ENCODE measurements around the gene LRRFIP2.

The LRRFIP2 gene

GRCh38 chr3:37025561-37026335 lies 148.6 kb downstream of the LRRFIP2 start:
- Histone ChIP-seq H3K4me1 (ENCODE audit: insufficient read depth, low read length) (no peaks in the 10 kb centered on the region), H3K27ac (ENCODE audit: low read depth, low read length) (no peak overlapping the region), H3K9ac (ENCODE audit: low read depth, low read length) (no peak overlapping the region), H3K9me3 (ENCODE audit: insufficient read depth, low read depth, low read length) (no peaks in the 10 kb centered on the region), H3K27me3 (ENCODE audit: insufficient read depth, low read length) (no peaks in the 10 kb centered on the region), H3K36me3 (ENCODE audit: insufficient read depth, low read length) (peaks cover 97% of the 10 kb centered on the region), H3K4me3 (ENCODE audit: low read length) (no peak overlapping the region)
- 98% methylated on average over 3 of the region's 3 CpGs for whole genome bisulfite sequencing

GRCh38 chr3:37024820-37025405 lies 149.5 kb downstream of the LRRFIP2 start:
- Histone ChIP-seq H3K27ac (ENCODE audit: low read depth, low read length) (no peak overlapping the region), H3K36me3 (ENCODE audit: insufficient read depth, low read length) (peaks cover 98% of the 10 kb centered on the region), H3K4me3 (ENCODE audit: low read length) (no peak overlapping the region), H3K4me1 (ENCODE audit: insufficient read depth, low read length) (no peaks in the 10 kb centered on the region), H3K27me3 (ENCODE audit: insufficient read depth, low read length) (no peaks in the 10 kb centered on the region), H3K9me3 (ENCODE audit: insufficient read depth, low read depth, low read length) (no peaks in the 10 kb centered on the region), H3K9ac (ENCODE audit: low read depth, low read length) (no peak overlapping the region)
- WGBS = 97% methylated on average over 3 of the region's 3 CpGs

GRCh38 chr3:37024092-37024491 lies 150.3 kb downstream of the LRRFIP2 start:
- H3K9me3 ChIP-seq (ENCODE audit: insufficient read depth, low read depth, low read length) = no peaks in the 10 kb centered on the region
- H3K4me3 ChIP-seq (ENCODE audit: low read length) = no peak overlapping the region

DNA sequence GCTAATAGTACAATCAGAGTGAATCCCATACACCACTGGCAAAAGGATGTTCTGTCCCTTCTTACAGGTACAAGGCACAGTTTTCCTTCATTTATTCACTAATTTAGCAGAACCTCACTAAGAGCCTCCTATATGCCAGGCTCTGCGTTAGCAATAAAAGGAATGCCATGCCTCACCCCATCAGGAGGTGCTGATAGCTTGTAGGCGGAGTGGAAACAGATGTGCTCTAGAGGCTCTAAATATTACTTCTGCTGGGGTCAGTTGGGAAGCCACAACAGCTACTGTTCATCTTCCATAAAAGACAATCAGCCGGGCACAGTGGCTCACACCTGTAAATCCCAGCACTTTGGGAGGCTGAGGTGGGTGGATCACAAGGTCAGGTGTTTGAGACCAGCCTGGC lies 156.7 kb downstream of the LRRFIP2 start:
- Histone ChIP-seq H3K27me3 (ENCODE audit: insufficient read depth, low read length) (no peaks in the 10 kb centered on the region), H3K27ac (ENCODE audit: low read depth, low read length) (no peak overlapping the region), H3K9ac (ENCODE audit: low read depth, low read length) (no peak overlapping the region), H3K4me3 (ENCODE audit: low read length) (no peak overlapping the region), H3K4me1 (ENCODE audit: insufficient read depth, low read length) (no peaks in the 10 kb centered on the region), H3K36me3 (ENCODE audit: insufficient read depth, low read length) (peaks cover 88% of the 10 kb centered on the region), H3K9me3 (ENCODE audit: insufficient read depth, low read depth, low read length) (no peaks in the 10 kb centered on the region)
- 97% methylated on average over 3 of the region's 3 CpGs for WGBS

More at GRCh38 chr3:37024092-37024491, 150.3 kb downstream of the LRRFIP2 start:
- no peaks in the 10 kb centered on the region for H3K4me1 ChIP-seq (ENCODE audit: insufficient read depth, low read length)
- H3K9ac ChIP-seq (ENCODE audit: low read depth, low read length) = no peak overlapping the region
- peaks cover 96% of the 10 kb centered on the region for H3K36me3 ChIP-seq (ENCODE audit: insufficient read depth, low read length)
- 100% methylated on average over 1 of the region's 2 CpGs for whole genome bisulfite sequencing
- H3K27me3 ChIP-seq (ENCODE audit: insufficient read depth, low read length) = no peaks in the 10 kb centered on the region
- no peak overlapping the region for H3K27ac ChIP-seq (ENCODE audit: low read depth, low read length)

DNA sequence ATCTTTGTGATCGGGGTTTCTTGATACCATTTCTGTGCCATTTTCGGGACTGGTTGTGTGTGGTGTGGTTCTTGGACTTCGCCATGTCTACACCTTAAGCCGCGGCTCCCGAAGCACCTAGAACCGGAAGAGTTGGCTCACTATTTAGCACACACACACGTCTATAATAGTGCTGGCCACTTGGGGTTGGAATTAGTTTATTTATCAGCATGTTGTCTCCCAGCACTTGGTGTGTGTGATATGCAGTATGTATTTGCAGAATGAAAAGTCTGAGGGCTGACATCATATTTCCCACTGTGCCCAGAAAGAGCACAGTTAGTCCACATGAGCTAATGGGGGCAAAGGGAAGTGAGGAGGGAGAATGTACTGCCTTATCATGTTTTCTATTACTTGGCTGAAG lies 157.5 kb downstream of the LRRFIP2 start:
- H3K9ac ChIP-seq (ENCODE audit: low read depth, low read length) = no peak overlapping the region
- no peak overlapping the region for H3K27ac ChIP-seq (ENCODE audit: low read depth, low read length)
- H3K36me3 ChIP-seq (ENCODE audit: insufficient read depth, low read length) = peaks cover 88% of the 10 kb centered on the region
- no peaks in the 10 kb centered on the region for H3K4me1 ChIP-seq (ENCODE audit: insufficient read depth, low read length)
- no peaks in the 10 kb centered on the region for H3K9me3 ChIP-seq (ENCODE audit: insufficient read depth, low read depth, low read length)
- no peaks in the 10 kb centered on the region for H3K27me3 ChIP-seq (ENCODE audit: insufficient read depth, low read length)
- no peak overlapping the region for H3K4me3 ChIP-seq (ENCODE audit: low read length)
- 96% methylated on average over 7 of the region's 8 CpGs for WGBS

DNA sequence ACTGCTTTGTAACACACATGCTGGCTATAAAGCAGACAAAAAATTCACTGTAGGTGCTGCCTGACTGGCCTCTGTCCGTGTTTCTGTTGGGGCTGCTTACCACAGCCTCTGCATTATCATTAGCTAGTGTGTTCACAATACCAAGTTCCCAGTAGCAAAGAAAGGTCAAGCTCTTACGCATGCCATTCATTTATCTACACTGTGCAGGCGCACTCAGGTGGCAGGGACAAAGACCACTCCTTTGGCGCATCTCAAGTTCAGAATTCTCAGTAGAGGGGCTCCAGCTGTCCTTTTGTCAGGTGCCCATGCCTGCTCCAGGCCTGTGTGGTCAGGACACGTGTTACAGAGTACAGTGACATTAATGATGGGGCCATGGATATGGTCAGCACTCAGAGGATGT lies 158.7 kb downstream of the LRRFIP2 start:
- Histone ChIP-seq H3K4me3 (ENCODE audit: low read length) (no peak overlapping the region), H3K27ac (ENCODE audit: low read depth, low read length) (no peak overlapping the region), H3K9me3 (ENCODE audit: insufficient read depth, low read depth, low read length) (no peaks in the 10 kb centered on the region), H3K27me3 (ENCODE audit: insufficient read depth, low read length) (no peaks in the 10 kb centered on the region), H3K4me1 (ENCODE audit: insufficient read depth, low read length) (no peaks in the 10 kb centered on the region), H3K36me3 (ENCODE audit: insufficient read depth, low read length) (peaks cover 85% of the 10 kb centered on the region), H3K9ac (ENCODE audit: low read depth, low read length) (no peak overlapping the region)
- 91% methylated on average over 5 of the region's 5 CpGs for WGBS

DNA sequence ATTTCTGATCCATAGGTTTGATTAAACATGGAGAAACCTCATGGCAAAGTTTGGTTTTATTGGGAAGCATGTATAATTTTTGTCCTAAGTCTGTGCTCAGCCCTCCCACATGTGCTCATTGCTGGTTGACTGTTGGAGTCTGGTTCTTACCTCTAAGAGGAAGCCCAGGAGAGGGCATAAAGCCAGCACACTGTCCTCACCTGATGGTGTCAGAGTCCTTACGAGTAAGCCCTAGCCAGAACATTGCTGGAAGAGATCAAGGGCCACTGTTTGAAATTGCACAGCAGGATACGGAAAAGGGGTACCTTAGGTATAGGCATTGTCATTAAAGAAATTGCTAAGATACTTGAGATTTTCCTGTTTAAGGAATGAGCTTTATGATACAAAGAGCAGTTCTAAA lies 159.8 kb downstream of the LRRFIP2 start:
- H3K36me3 ChIP-seq (ENCODE audit: insufficient read depth, low read length) = peaks cover 80% of the 10 kb centered on the region
- H3K4me3 ChIP-seq (ENCODE audit: low read length) = no peak overlapping the region
- H3K9me3 ChIP-seq (ENCODE audit: insufficient read depth, low read depth, low read length) = no peaks in the 10 kb centered on the region
- H3K4me1 ChIP-seq (ENCODE audit: insufficient read depth, low read length) = no peaks in the 10 kb centered on the region
- 96% methylated on average over 2 of the region's 2 CpGs for WGBS
- H3K27me3 ChIP-seq (ENCODE audit: insufficient read depth, low read length) = no peaks in the 10 kb centered on the region
- H3K27ac ChIP-seq (ENCODE audit: low read depth, low read length) = no peak overlapping the region
- H3K9ac ChIP-seq (ENCODE audit: low read depth, low read length) = no peak overlapping the region
